ENCODE measurements around the gene MAN1A2.

MAN1A2 gene

DNA sequence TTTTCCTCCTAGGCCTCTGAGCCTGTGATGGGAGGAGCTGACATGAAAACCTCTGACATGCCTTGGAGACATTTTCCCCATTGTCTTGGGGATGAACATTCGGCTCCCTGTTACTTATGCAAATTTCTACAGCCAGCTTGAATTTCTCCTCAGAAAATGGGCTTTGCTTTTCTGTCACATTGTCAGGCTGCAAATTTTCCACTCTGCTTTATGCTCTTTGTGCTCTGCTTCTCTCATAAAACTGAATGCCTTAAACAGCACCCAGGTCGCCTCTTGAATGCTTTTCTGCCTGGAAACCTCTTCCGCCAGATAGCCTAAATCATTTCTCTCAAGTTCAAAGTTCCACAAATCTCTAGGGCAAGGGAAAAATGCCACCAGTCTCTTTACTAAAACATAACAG is 191.9 kb downstream of the MAN1A2 start:
- H3K4me3 ChIP-seq (ENCODE audit: low read length), result no peak overlapping the region
- TF ChIP-seq, protein P1, sequence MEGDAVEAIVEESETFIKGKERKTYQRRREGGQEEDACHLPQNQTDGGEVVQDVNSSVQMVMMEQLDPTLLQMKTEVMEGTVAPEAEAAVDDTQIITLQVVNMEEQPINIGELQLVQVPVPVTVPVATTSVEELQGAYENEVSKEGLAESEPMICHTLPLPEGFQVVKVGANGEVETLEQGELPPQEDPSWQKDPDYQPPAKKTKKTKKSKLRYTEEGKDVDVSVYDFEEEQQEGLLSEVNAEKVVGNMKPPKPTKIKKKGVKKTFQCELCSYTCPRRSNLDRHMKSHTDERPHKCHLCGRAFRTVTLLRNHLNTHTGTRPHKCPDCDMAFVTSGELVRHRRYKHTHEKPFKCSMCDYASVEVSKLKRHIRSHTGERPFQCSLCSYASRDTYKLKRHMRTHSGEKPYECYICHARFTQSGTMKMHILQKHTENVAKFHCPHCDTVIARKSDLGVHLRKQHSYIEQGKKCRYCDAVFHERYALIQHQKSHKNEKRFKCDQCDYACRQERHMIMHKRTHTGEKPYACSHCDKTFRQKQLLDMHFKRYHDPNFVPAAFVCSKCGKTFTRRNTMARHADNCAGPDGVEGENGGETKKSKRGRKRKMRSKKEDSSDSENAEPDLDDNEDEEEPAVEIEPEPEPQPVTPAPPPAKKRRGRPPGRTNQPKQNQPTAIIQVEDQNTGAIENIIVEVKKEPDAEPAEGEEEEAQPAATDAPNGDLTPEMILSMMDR (conservative IDR thresholded peaks at IDR 0.05; ENCODE audit: low read length), result no peak
- no peak for DNase-seq (ENCODE audit: low read depth)

DNA sequence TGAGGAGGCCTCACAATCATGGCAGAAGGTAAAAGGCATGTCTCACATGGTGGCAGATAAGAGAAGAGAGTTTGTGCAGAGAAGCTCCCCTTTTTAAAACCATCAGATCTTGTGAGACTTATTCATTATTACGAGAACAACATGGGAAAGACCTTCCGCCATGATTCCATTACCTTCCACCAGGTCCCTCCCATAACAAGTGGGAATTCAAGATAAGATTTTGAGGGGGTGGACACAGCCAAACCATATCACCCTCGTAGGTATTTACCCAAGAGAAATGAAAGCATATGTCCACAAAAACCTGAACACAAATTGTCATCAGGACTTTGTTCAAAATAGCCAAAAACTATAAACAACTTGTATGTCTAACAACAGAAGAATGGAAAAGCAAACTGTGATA is 192.7 kb downstream of the MAN1A2 start:
- no peak for DNase-seq (ENCODE audit: low read depth)
- TF ChIP-seq, protein P1 (conservative IDR thresholded peaks at IDR 0.05; ENCODE audit: low read length), result no peak

DNA sequence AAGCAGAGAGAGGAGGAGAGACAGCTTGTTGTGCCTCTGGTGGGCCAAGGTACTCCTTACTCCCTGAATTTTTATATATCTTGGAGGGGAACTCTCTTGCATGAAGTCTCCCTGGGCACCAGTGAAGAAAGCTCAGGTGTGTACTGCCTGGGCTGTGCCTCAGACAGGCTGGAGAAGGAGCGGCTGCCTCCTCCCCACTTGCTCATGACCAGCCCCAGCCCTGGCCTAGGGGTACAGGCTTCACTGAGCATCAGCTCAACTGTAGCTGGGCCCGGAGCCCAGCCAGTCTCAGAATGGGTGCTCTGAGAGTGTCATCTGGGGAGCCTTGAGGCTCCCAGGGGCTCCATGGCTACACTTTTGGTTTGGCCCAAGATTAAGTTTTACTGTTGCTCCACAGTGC is 193.8 kb downstream of the MAN1A2 start:
- no peak for DNase-seq (ENCODE audit: low read depth)
- no peak overlapping the region for H3K4me3 ChIP-seq (ENCODE audit: low read length)
- TF ChIP-seq, protein P1 (conservative IDR thresholded peaks at IDR 0.05; ENCODE audit: low read length), result no peak

More for the DNA sequence above, 192.7 kb downstream of the MAN1A2 start:
- H3K4me3 ChIP-seq (ENCODE audit: low read length), result no peak overlapping the region

DNA sequence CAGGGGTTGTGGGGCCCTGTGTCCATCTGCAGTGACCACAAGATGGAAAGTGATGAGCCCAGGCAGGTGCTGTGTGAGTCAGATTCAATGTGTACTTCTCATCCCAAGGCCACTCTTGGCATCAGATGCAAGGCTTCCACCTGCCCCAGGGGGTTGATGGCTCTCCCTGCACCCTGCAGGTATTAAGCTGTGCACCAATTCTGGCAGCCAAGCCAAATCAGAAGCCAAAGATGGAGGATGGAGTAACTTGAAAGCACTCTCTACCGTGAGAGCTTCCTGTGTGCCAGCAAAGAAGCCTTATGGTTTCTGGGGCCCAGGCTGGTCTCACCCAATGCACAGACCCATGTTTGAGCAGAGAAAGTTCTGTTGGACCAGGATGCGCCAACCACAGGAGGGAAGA is 194.3 kb downstream of the MAN1A2 start:
- no peak for DNase-seq (ENCODE audit: low read depth)
- no peak overlapping the region for H3K4me3 ChIP-seq (ENCODE audit: low read length)
- TF ChIP-seq, protein P1 (conservative IDR thresholded peaks at IDR 0.05; ENCODE audit: low read length), result no peak

DNA sequence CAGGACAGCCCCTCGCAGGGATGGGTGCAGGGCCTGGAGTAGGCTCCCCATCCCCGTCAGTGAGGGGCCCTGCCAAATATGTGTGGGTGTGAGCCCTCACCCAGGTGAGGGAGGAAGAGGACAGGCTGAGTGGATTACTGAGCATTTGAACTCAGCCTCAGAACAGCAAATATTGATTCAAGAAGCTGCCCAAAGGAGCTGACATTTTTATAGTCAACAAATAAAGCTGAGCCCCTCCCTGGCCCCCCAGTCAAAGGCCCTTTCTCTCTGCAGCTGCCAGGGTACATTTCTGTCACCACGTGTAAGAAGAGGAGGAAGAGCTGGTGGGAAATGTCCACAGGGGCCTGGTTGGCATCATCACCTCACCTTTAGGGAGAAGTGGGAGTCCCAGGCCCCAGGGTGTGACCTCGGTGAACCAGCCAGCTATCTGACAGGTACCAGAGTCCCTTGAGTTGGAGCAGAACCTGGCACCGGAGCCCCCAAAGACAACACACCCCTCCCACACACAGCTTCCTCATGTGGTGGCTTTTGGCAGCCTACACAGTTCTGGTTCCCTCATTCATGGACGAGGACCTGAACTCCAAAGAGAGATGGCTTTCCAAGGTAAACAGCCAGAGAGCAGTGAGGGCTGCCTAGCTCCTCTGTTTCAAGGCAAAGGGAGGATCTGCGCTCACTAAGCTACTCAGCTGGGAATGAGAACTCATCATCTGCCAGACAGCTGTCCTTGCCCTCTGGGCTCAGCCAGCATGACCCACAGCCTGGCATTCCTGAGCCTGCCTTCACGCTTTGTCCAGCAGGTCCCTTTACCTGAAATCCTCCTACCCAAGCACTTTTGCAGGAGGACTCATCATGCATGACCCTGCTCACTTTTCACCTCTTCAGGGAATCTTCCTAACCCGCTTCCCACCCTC is 195.6 kb downstream of the MAN1A2 start:
- H3K4me3 ChIP-seq (ENCODE audit: low read length), result no peak overlapping the region
- TF ChIP-seq, protein P1 (conservative IDR thresholded peaks at IDR 0.05; ENCODE audit: low read length), result no peak
- DNase-seq (ENCODE audit: low read depth), result no peak

DNA sequence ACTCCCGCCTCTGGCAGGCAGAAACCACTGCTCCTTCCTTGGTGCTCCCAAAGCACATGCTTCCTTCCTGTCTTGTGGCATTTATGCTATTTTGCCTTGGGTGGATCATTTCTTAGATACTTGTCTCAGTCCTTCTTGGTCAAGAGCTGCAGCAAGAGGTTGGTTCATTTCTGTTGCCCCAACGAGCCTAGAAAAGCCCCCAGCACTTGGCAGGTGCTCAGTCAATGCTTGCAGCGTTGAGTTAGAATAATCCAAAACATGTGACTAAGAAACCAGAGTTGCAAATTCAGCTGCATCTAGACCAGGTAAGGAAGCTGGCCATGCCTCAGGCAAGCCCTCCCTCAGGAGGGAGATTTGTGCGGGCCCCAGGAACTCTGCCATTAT is 196.2 kb downstream of the MAN1A2 start:
- TF ChIP-seq, protein P1 (conservative IDR thresholded peaks at IDR 0.05; ENCODE audit: low read length), result no peak
- DNase-seq (ENCODE audit: low read depth), result no peak
- no peak overlapping the region for H3K4me3 ChIP-seq (ENCODE audit: low read length)

All from AG10803 (cell line).